Spleen (tissue), 11 donors: Measurements from ENCODE around the gene TENM3. TPM values are rescaled to one million over a fixed set of nuclear protein-coding genes. Genes with fewer than 3 reads are reported as not detected.

Experiments
- DNase-seq: peaks from one replicate; pipeline ENCODE4 v3.0.0-alpha.2; 2020
- H3K27ac ChIP-seq, 8 donors: fragments of 200-600 bp; sonication (generic) in 7 of 8; 1 replicate in 4 of 8; 2 replicates in 4 of 8; pipeline versions ENCODE4 v1.5.0 to v1.8.0; 2016 to 2021; ENCODE audit warnings: inconsistent platforms in 4 of 8, mild to moderate bottlenecking in 4 of 8, moderate library complexity in 1 of 8
- H3K27me3 ChIP-seq, 7 donors: fragments of 200-600 bp; sonication (generic) in 6 of 7; replicated peaks in 1 of 7; 1 replicate in 4 of 7; 2 replicates in 3 of 7; pipeline versions ENCODE4 v1.5.0 to v1.8.0; 2016 to 2021; ENCODE audit warnings: inconsistent platforms in 3 of 7, mild to moderate bottlenecking in 1 of 7
- H3K36me3 ChIP-seq, 6 donors: fragments of 200-600 bp; sonication (generic) in 5 of 6; 1 replicate in 4 of 6; 2 replicates in 2 of 6; pipeline versions ENCODE4 v1.5.0 to v1.8.0; 2016 to 2021; ENCODE audit warnings: inconsistent platforms in 2 of 6
- H3K4me1 ChIP-seq, 6 donors: fragments of 200-600 bp; sonication (generic) in 5 of 6; 1 replicate in 3 of 6; 2 replicates in 3 of 6; pipeline versions ENCODE4 v1.5.0 to v1.8.0; 2016 to 2021; ENCODE audit warnings: inconsistent platforms in 3 of 6
- H3K4me3 ChIP-seq, 8 donors: fragments of 200-600 bp; sonication (generic) in 7 of 8; 1 replicate in 4 of 8; 2 replicates in 4 of 8; pipeline versions ENCODE4 v1.5.0 to v1.8.0; 2016 to 2021; ENCODE audit warnings: inconsistent platforms in 4 of 8, mild to moderate bottlenecking in 4 of 8, moderate library complexity in 2 of 8
- H3K9me3 ChIP-seq, 8 donors: fragments of 200-600 bp; sonication (generic) in 7 of 8; 1 replicate in 4 of 8; 2 replicates in 4 of 8; pipeline versions ENCODE4 v1.5.0 to v1.8.0; 2016 to 2021; ENCODE audit warnings: inconsistent platforms in 4 of 8
- POLR2A ChIP-seq, 3 donors: fragments of 450-650 bp; IDR thresholded peaks; one replicate each; pipeline ENCODE4 v1.5.1; 2017; ENCODE audit warnings: antibody characterized with exemption in 3 of 3, mild to moderate bottlenecking in 1 of 3
- POLR2AphosphoS5 ChIP-seq, 3 donors: sonication (generic); formaldehyde crosslinking; IDR thresholded peaks; one replicate each; pipeline ENCODE4 v1.5.1; 2017; ENCODE audit warnings: antibody characterized with exemption in 3 of 3
- WGBS, 5 donors: extraction: QIAGEN DNeasy Blood & Tissue Kit in 3 of 5; methylation state at CpG; one replicate each; pipeline versions ENCODE4 v1.1.5 to v1.1.7; 2013 to 2018; 5-methylcytosine and 5-hydroxymethylcytosine counted together
- intact Hi-C: fragments of 100-400 bp; cut with DNase I; formaldehyde crosslinking; loops from one replicate; pipeline ENCODE4 v1.15.0; 2023; ENCODE audit warnings: low total_unique reads
- polyA plus RNA-seq, 3 donors: library from polyadenylated mRNA; stranded (reverse); fragments of 200-250 nt; gene quantifications; one replicate each; pipeline ENCODE4 v1.2.1, GENCODE V29; 2013
- total RNA-seq, 7 donors: library from RNA; depleted of rRNA in 3 of 7; stranded (reverse); fragments of >200 nt in 3 of 7; fragmentation: NEBNext Ultra II Directional in 4 of 7; extraction: Animal tissue kit (Norgen Biotek cat#: 25700) in 4 of 7; gene quantifications; one replicate each; pipeline versions ENCODE4 v1.1.0 to v1.2.1, GENCODE V29; 2016 to 2021
- TF ChIP-seq, protein P1 (sequence below), 11 experiments: fragments of 200-600 bp in 7 of 11; fragments of 450-650 bp in 4 of 11; sonication (generic) in 4 of 11; IDR thresholded peaks in 8 of 11; conservative IDR thresholded peaks in 3 of 11; 1 replicate in 7 of 11; 2 replicates in 4 of 11; pipeline versions ENCODE4 v1.4.0 to v1.8.0; 2016 to 2021; ENCODE audit warnings: antibody characterized with exemption in 11 of 11, inconsistent platforms in 4 of 11, mild to moderate bottlenecking in 1 of 11
- donor health status: healthy with polysubstance abuse.
- donor health status: DM: no; HTN: no; CAD: no; lungs with moderate emphysema.
- donor health status: DM: no; HTN: no; CAD: no.
- donor health status: Bipolar disorder and iron deficiency.
- donor health status: healthy.
- donor health status: DM: no; HTN: no; CAD: no.
- donor health status: DM: yes; HTN: yes; CAD: no.

TENM3 gene
- total and polyA plus RNA-seq, 10 donors, result 0.37 to 45.6 (median 17.7) TPM

DNA sequence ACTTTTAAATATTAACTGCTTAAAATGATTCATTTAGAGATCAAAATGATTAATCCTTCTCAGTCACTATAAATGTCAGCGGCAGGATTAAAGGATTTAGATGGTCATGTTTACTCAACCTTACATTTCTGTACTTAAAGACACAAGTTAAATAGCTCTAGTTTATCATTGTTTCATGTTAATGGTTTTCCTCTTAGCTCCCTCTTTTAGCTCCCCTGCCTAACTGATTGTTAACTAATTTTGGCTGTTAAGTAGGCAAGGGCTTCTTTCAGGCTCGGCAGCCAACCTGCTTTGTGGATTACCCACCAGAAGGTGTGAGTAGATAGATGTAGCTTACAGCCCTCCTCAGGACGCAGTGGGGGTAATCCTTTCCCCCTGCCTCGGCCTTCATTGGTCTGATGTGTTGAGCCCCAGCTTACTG, 96.0 kb downstream of the TENM3 start:
- H3K4me1 ChIP-seq, result no peaks in the 10 kb centered on the region
- 36 to 49% (median 39%) methylated on average over 4 of the region's 4 CpGs for WGBS, 5 donors
- no peaks in the 10 kb centered on the region for H3K36me3 ChIP-seq
- H3K4me3 ChIP-seq, result no peak overlapping the region
- intact Hi-C loops, result no loop called here
- no peaks in the 10 kb centered on the region for H3K27me3 ChIP-seq
- TF ChIP-seq, protein P1, sequence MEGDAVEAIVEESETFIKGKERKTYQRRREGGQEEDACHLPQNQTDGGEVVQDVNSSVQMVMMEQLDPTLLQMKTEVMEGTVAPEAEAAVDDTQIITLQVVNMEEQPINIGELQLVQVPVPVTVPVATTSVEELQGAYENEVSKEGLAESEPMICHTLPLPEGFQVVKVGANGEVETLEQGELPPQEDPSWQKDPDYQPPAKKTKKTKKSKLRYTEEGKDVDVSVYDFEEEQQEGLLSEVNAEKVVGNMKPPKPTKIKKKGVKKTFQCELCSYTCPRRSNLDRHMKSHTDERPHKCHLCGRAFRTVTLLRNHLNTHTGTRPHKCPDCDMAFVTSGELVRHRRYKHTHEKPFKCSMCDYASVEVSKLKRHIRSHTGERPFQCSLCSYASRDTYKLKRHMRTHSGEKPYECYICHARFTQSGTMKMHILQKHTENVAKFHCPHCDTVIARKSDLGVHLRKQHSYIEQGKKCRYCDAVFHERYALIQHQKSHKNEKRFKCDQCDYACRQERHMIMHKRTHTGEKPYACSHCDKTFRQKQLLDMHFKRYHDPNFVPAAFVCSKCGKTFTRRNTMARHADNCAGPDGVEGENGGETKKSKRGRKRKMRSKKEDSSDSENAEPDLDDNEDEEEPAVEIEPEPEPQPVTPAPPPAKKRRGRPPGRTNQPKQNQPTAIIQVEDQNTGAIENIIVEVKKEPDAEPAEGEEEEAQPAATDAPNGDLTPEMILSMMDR (IDR thresholded peaks at IDR 0.05 in 8 of 11, conservative IDR thresholded peaks at IDR 0.05 in 3 of 11), result no peak
- TF ChIP-seq POLR2AphosphoS5 (IDR thresholded peaks at IDR 0.05) (no peak), POLR2A (IDR thresholded peaks at IDR 0.05) (no peak)
- DNase-seq, result no peak
- H3K27ac ChIP-seq, result no peak overlapping the region
- no peaks in the 10 kb centered on the region for H3K9me3 ChIP-seq

DNA sequence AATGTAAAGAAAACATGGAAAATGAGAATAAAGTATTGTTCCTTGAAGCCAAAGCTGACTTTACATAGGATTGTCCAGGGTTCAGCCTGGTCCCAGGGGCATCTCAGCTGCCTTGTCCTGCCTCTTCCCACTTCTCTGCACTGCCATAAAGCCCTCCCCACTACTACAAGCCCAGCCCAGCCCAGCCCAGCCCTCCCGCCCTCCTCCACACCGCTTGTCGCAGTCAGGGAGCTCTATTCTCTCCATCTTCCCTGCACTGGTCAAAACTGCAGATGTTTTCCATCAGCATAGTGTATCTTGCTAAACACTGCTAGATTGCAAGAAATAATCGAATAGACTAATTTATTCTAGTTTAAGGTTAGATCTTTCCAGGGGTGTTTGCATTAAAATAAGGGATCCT, 100.3 kb downstream of the TENM3 start:
- Histone ChIP-seq H3K27me3 (peaks cover 0 to 8% (median 0%) of the 10 kb centered on the region in 7 donors), H3K4me3 (no peak overlapping the region), H3K4me1 (no peaks in the 10 kb centered on the region), H3K27ac (no peak overlapping the region), H3K9me3 (no peaks in the 10 kb centered on the region), H3K36me3 (no peaks in the 10 kb centered on the region)
- WGBS, 5 donors, result 23 to 49% (median 42%) methylated on average over 4 of the region's 4 CpGs
- intact Hi-C loops, result no loop called here
- no peak for DNase-seq
- TF ChIP-seq, protein P1 (IDR thresholded peaks at IDR 0.05 in 8 of 11, conservative IDR thresholded peaks at IDR 0.05 in 3 of 11), result no peak
- TF ChIP-seq POLR2AphosphoS5 (IDR thresholded peaks at IDR 0.05) (no peak), POLR2A (IDR thresholded peaks at IDR 0.05) (no peak)

DNA sequence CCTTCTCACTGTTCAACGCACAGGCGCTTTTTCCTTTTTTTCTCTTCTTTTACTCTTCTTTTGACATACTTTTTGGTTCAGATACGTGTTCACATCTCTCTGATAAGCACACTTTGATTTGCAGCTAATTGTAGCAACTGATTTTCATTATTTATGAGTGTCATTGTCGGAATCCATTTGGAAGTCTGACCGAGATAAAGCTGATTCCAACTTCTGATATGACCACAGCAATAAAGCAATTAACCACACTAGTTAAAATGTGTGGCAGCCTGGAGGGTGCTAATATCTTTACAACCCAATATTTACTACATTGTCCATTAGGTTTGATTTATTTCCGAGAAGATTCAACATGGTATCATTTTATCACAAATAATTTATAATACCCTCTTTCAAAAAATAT, 101.8 kb downstream of the TENM3 start:
- no peaks in the 10 kb centered on the region for H3K4me1 ChIP-seq
- no peak overlapping the region for H3K27ac ChIP-seq
- H3K36me3 ChIP-seq, result no peaks in the 10 kb centered on the region
- WGBS, 5 donors, result 46 to 54% (median 48%) methylated on average over 6 of the region's 6 CpGs
- peaks cover 0 to 8% (median 0%) of the 10 kb centered on the region in 7 donors for H3K27me3 ChIP-seq
- H3K4me3 ChIP-seq, result no peak overlapping the region
- DNase-seq, result no peak
- H3K9me3 ChIP-seq, result no peaks in the 10 kb centered on the region
- TF ChIP-seq, protein P1 (IDR thresholded peaks at IDR 0.05 in 8 of 11, conservative IDR thresholded peaks at IDR 0.05 in 3 of 11), result no peak
- no peak for TF ChIP-seq POLR2A (IDR thresholded peaks at IDR 0.05)
- no peak for TF ChIP-seq POLR2AphosphoS5 (IDR thresholded peaks at IDR 0.05)
- intact Hi-C loops, result no loop called here

DNA sequence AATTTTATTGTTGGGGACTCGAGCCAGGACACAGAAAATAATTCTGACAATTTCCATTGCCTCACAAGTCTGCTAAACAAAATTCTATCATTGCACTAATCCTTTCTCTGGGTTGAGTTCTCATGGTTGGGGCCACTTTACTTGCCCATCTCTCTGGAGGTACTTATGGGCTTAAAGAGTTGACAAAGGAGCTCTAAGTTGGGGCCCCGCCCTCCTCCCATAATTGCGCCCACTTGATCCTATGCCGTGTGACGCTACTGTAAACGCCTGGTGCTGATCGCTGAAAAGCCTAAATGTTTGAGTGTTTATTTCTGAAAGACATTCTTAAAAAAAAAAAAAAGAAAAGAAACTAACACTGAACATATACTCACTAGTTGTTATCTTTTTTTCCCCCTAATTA, 103.0 kb downstream of the TENM3 start:
- TF ChIP-seq POLR2AphosphoS5 (IDR thresholded peaks at IDR 0.05) (no peak), POLR2A (IDR thresholded peaks at IDR 0.05) (no peak)
- TF ChIP-seq, protein P1 (IDR thresholded peaks at IDR 0.05 in 8 of 11, conservative IDR thresholded peaks at IDR 0.05 in 3 of 11), result no peak
- Histone ChIP-seq H3K36me3 (no peaks in the 10 kb centered on the region), H3K27me3 (peaks cover 0 to 8% (median 0%) of the 10 kb centered on the region in 7 donors), H3K9me3 (no peaks in the 10 kb centered on the region), H3K4me3 (no peak overlapping the region), H3K4me1 (no peaks in the 10 kb centered on the region), H3K27ac (no peak overlapping the region)
- intact Hi-C loops, result no loop called here
- 69 to 80% (median 75%) methylated on average over 7 of the region's 7 CpGs for WGBS, 5 donors
- DNase-seq, result no peak
